D721Med (cell line): ENCODE data around the gene SERBP1.

Experiments
- DNase-seq: peaks from one replicate; pipeline ENCODE4 v3.0.0; 2011; ENCODE audit warnings: low spot score; ENCODE audit not compliant: insufficient read length
- FAIRE-seq: peaks from 2 replicates; lab custom pipeline; 2011; peaks lifted over from hg19 to GRCh38; lab: Jason Lieb, UNC
- CTCF ChIP-seq: IDR thresholded peaks from 2 replicates; pipeline ENCODE4 v1.5.1; 2012; ENCODE audit warnings: mild to moderate bottlenecking, control low read depth; ENCODE audit not compliant: insufficient read depth; ENCODE audit errors: missing control alignments

Gene SERBP1

GRCh38 chr1:67367370-67368045 is 62.7 kb downstream of the SERBP1 start:
- no peak for TF ChIP-seq CTCF
- no peak for DNase-seq
- FAIRE-seq: no peak

GRCh38 chr1:67361641-67362040 is 68.6 kb downstream of the SERBP1 start:
- DNase-seq (no peak), FAIRE-seq (no peak)
- no peak for TF ChIP-seq CTCF

GRCh38 chr1:67359592-67359991 is 70.6 kb downstream of the SERBP1 start:
- FAIRE-seq: no peak
- no peak for TF ChIP-seq CTCF
- DNase-seq: no peak
